Occipital lobe (tissue), 2 donors: ENCODE results near the gene ALDH16A1. TPM values are rescaled to one million over a fixed set of nuclear protein-coding genes. Genes with fewer than 3 reads are reported as not detected.

ENCODE experiments used
- DNase-seq: peaks from one replicate; lab custom pipeline; 2025; lab: John Stamatoyannopoulos, UW
- total RNA-seq: library from RNA; depleted of rRNA; stranded (reverse); fragments of >200 nt; gene quantifications from one replicate; pipeline ENCODE4 v1.2.3, GENCODE V29; 2014

Gene ALDH16A1
- total RNA-seq, result 8.0 TPM

DNA sequence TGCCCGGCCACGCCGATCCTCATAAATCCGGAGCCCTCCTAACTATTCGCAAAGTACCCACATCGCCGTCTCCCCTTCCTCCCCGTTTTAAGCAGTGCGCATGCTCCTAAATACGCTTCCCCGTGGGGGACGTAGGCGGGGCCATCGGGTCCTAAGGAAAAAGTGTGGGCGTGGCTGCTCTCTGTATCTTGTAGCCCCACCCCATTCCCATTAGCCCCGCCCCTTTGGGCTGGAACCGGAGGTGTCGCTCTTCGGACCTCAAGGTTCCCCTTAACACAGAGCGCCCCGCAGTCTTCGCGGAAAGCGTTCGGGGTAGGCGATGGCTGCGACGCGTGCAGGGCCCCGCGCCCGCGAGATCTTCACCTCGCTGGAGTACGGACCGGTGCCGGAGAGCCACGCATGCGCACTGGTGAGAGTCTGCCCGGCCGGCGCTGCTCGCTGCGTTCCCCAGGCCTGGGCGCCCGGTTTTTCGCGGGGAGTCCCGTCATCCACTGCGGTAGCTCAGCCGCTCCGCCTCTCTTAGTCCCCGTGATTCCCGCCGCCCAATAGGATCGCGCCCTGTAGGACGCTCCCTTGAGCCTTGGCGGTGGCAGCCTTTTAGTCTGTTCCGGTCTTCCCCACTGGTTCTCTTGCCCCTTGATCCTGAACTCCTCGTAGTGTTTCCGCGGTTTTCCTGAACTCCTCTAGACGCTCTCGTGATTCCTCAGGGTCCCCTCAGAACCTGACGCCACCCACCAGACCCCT, at the start of gene ALDH16A1:
Gene ALDH16A1 (plus strand): TSS at position 213 of the 744 bp plus-strand sequence. CDS start 107 bp downstream, at position 320.
- peak; percentile 95 for DNase-seq

- DNase-seq, result no peak
Observed at GRCh38 chr19:49403404-49404187, 49.4 kb upstream of the ALDH16A1 start.

DNA sequence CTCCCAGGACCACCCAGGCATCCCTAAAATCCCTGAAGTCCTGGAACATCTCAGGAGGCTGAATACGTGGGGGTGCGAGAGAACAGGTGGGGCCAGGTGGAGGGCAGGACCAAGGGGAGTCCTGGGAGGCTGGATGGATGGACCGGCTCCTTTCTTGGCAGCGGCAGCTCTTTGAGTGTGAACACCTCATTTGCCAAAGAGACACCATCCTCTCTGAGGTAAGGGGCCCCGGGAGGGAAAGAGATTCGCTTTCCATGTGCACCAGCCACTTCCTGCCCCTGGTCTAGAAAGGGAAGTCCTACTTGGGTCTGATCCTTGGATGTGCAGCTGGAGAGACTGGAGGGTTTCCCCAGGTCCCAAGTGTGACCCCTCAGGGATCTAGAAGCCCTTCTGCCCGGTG, 45.9 kb upstream of the ALDH16A1 start:
- DNase-seq, result no peak

- no peak for DNase-seq
Observed at GRCh38 chr19:49407482-49408015, 45.5 kb upstream of the ALDH16A1 start.

GRCh38 chr19:49408816-49409440, 44.1 kb upstream of the ALDH16A1 start:
- DNase-seq, result no peak

GRCh38 chr19:49409441-49410029, 43.5 kb upstream of the ALDH16A1 start:
- DNase-seq, result no peak

- no peak for DNase-seq
Observed at GRCh38 chr19:49411681-49412326, 41.2 kb upstream of the ALDH16A1 start.

GRCh38 chr19:49413348-49413747, 39.7 kb upstream of the ALDH16A1 start:
- DNase-seq, result no peak

- no peak for DNase-seq
Observed at GRCh38 chr19:49414256-49414655, 38.8 kb upstream of the ALDH16A1 start.

- DNase-seq, result no peak
Observed at GRCh38 chr19:49415102-49415809, 37.8 kb upstream of the ALDH16A1 start.

- no peak for DNase-seq
Observed at GRCh38 chr19:49415810-49416200, 37.2 kb upstream of the ALDH16A1 start.

GRCh38 chr19:49417088-49417487, 35.9 kb upstream of the ALDH16A1 start:
- DNase-seq, result no peak

DNA sequence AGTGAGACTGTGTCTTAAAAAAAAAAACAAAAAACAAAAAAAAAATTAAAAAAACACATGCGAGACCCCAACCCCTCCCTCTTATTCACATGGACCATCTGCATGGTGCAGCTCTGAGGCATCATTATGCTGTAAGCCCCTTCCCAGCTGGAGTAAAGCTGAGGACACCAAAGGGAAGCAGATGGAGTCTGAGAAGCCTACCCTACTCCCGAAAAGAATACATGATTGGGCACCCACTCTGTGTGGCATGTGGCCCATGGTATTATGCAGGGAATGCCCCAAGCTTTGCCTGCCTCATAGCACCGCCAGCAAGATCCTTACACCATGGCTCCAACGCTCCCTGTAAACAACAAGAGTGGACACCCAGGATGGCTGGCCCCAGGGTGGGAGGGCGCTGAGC, 34.5 kb upstream of the ALDH16A1 start:
- no peak for DNase-seq

DNA sequence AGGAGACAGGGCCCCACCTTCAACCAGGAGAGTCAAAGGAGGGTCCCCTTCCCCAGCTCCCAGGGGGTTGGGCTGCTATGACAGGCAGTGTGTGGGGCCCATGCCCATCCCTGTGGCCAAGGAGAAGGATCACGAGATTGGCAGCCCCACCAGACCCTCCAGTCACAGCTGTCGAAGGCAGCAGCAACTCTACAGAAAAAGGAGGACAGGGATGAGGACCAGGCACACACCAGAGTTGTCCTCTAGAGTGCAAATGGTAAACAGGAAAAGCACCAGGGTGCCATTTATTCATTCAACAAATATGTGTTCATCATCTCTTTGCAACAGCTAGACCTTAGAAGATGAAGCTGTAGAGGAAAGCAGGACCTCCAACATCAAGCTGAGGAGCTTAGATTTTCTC, 33.9 kb upstream of the ALDH16A1 start:
- no peak for DNase-seq

DNA sequence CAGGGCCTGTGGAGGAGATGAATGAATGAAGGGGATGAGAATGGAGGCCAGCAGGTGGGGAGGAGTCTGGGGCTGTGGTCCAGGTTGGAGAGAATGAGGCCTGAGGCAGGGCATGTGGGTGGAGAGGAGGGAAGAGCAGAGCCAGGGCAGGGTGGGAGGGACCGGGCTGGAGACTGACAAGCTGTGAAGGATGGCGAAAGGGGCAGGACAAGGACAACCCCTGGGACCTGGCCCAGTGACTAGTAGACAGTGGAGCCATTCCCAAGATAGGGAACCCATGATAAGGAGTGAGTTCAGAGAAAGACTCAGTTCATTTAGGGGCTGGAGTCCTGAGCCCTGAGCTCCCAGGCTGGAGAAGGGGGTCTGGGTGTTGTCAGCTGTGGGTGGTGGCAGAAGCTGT, 32.8 kb upstream of the ALDH16A1 start:
- DNase-seq, result no peak

DNA sequence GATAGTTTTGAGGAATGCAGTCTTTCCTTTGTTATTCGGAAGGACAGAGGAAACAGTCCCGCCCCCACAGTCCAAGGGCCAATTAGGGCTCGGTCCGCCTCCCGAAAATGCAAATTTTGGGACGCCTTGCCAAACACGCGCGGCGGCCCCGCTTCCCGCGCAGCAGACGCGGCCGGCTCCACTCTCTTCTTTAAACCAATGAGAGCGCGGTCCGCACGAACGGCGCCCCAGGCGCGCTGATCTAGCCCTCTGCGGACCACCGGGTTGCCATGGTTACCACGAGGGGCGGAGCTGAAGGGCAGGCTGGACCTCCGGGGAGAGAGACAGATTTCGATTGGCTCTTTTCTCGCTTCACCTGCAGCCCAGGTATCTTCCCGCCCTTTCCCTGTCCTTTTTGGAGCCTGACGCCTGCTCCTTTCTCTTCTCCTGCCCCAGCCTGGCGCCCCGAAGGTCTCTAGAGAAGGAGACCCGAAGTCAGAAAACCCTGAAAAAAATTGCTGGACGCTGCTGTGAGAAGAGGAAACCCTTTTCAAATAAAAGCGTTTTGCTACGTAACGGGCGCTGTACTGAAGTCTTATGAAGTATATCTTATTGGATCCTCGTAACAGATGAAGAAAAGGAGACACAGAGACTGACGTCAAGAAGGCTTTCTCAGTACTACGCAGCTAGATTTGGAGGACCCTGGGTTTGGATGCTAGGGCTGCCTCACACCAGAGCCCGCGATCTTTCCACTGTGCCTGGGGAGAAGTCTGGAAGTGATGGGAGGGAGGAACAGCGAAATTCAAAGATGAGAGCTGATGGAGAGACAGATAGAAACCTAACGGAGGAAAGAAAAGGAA, 31.8 kb upstream of the ALDH16A1 start:
- DNase-seq, result peak; percentile 20

DNA sequence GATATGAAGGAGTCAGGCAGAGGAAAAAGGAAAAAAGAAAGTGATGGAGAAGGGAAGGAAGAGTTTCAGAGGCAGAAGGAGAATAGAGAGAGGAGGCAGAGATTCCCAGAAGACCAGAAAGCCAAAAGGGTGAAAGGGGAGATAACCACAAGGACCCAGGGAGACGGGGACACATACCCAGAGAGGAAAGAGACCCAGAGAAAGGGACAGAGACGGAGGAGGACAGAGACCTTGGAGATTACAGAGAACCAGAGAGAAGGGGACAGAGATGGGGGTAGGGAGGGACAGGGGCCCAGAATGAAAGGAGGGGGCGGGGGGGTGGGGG, 31.2 kb upstream of the ALDH16A1 start:
- DNase-seq, result no peak

- peak; percentile 8 for DNase-seq
Observed at GRCh38 chr19:49422407-49423070, 30.5 kb upstream of the ALDH16A1 start.
